H4 (cell line): ENCODE data around the gene GSTM4. TPM values are rescaled to one million over a fixed set of nuclear protein-coding genes. Genes with fewer than 3 reads are reported as not detected.

Experiments used
- DNase-seq: peaks from one replicate; pipeline ENCODE4 v3.0.0-alpha.2; 2015; ENCODE audit warnings: low spot score
- total RNA-seq: library from RNA; depleted of rRNA; stranded (reverse); fragments of >200 nt; shearing (Covaris generic); gene quantifications from 2 replicates; pipeline ENCODE4 v1.2.3, GENCODE V29; 2014

GSTM4 gene
- total RNA-seq, 1 experiment from 2014 or later = 27.2 TPM

GRCh38 chr1:109624201-109625010, 31.5 kb upstream of the GSTM4 start:
- no peak for DNase-seq

DNA sequence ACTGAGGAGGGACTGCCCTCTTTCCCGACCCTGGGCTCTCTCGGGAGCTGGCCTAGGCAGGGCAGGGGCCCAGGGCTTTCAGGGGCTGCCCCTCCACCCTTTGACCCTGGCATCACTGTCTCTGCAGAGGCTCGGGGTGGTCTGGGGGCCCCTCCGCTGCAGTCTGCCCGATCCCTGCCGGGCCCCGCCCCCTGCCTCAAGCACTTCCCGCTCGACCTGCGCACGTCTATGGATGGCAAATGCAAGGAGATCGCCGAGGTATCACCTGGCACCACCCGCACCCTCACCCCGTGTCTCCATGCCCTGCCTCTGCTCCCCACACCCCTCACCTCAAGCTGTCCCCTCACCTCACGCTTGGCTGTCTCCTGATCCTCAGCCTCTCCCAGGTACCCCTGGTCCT, 30.7 kb upstream of the GSTM4 start:
- no peak for DNase-seq

GRCh38 chr1:109625601-109626560, 30.0 kb upstream of the GSTM4 start:
- DNase-seq = no peak

DNA sequence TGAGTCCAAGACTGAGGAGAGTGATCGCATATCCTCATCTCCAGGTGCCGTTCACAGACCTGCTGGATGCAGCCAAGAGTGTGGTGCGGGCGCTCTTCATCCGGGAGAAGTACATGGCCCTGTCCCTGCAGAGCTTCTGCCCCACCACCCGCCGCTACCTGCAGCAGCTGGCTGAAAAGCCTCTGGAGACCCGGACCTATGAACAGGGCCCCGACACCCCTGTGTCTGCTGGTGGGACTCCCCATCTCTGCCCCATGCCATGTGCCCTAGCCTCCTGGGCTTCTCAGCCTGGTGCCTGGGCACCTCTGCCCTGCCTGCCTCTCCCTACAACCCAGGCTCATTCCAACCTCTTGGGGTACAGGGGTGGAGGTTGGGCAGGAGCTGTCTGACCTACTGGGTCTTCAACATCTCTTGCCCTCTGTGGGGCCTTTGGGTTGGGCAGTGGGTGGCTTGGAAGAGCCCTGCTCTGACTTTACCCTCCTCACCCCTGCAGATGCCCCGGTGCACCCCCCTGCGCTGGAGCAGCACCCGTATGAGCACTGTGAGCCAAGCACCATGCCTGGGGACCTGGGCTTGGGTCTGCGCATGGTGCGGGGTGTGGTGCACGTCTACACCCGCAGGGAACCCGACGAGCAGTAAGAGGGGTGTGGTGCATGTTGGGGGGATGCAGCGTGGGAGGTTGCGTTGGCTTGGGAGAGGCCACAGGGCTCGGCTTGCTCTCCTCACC, 29.1 kb upstream of the GSTM4 start:
- DNase-seq = no peak

GRCh38 chr1:109627692-109628399, 28.1 kb upstream of the GSTM4 start:
- no peak for DNase-seq

DNA sequence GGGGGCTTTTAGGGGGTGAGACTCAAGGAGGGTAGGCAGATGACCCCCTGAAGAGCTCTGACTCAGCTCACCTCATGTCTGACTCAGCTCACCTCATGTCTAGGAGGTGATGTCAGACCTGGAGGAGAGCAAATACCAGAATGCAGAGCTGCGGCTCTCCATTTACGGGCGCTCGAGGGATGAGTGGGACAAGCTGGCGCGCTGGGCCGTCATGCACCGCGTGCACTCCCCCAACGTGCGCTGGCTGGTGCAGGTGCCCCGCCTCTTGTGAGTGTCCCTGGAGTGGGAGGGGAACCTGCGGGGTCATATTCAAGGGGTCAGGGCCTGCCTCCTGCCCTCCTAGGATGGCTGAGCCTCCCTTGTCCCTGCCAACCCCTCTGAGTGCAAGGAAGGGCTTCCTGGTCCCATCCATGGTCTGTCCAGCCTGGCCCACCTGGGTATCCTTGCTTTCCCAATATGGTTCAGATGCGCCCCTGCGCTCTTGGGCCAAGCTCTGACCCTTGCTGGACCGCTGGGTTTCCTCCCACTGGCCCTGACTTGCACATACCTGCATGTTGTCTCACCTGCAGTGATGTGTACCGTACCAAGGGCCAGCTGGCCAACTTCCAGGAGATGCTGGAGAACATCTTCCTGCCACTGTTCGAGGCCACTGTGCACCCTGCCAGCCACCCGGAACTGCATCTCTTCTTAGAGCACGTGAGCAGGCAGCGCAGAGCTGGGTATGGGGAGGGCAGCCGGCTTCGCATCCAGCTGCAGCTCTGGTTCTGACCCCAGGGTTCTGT, 27.2 kb upstream of the GSTM4 start:
- no peak for DNase-seq

- DNase-seq = no peak
Measured at GRCh38 chr1:109629372-109630030, 26.4 kb upstream of the GSTM4 start.

DNA sequence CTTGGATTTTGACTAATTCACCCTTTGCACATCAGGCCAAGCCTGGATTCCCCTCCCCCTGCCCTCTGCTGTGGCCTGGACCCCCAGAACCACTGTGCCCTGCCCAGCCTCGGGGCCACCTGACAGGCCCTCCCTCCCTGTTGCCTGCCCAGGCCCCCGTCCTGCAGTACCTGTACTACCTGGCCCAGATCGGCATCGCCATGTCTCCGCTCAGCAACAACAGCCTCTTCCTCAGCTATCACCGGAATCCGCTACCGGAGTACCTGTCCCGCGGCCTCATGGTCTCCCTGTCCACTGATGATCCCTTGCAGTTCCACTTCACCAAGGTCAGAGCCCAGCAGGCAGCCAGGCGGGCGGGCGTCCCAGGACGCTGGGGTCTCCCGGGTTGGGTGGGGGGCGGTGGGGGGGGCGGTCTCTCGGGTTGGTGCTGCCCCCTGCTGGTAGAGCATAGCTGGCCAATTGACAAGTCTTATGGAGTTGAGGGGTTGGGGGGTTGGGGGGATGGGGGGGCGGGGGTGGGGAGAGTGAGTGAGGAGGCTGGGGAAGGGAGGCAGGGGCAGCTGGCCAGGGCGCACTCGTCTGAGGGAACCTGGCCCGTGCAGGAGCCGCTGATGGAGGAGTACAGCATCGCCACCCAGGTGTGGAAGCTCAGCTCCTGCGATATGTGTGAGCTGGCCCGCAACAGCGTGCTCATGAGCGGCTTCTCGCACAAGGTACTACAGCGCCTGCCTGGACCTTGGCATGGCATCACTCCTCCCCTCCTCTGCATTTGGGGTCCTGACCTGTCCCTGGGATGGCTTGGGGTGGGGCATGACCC, 25.6 kb upstream of the GSTM4 start:
- DNase-seq = no peak

DNA sequence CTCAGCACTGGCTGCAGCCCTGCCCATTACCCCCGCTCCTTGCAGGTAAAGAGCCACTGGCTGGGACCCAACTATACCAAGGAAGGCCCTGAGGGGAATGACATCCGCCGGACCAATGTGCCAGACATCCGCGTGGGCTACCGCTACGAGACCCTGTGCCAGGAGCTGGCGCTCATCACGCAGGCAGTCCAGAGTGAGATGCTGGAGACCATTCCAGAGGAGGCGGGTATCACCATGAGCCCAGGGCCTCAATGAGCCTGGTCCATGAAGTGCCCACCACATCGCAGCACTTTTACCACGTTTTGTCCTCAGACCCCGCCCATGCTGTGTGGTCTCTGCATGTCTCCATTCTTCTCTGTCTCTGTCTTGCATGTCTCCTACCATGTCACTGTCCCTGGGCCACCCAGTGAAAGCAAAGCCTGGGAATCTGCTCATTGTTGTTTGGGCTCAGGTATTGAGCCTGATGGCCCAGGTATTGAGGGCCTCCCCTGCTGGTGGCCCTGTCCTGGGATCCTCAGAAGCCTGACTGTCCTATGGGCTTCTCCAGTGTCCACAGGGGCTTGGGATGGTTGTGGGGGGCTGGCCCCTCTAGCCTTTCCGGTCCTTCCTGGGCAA, 24.9 kb upstream of the GSTM4 start:
- DNase-seq = no peak

GRCh38 chr1:109631513-109632505, 24.1 kb upstream of the GSTM4 start:
- DNase-seq = no peak

GRCh38 chr1:109632671-109633346, 23.1 kb upstream of the GSTM4 start:
- no peak for DNase-seq

GRCh38 chr1:109634292-109634691, 21.6 kb upstream of the GSTM4 start:
- no peak for DNase-seq

- DNase-seq = no peak
Measured at GRCh38 chr1:109634771-109635750, 20.8 kb upstream of the GSTM4 start.

GRCh38 chr1:109635862-109636200, 20.1 kb upstream of the GSTM4 start:
- DNase-seq = no peak

DNA sequence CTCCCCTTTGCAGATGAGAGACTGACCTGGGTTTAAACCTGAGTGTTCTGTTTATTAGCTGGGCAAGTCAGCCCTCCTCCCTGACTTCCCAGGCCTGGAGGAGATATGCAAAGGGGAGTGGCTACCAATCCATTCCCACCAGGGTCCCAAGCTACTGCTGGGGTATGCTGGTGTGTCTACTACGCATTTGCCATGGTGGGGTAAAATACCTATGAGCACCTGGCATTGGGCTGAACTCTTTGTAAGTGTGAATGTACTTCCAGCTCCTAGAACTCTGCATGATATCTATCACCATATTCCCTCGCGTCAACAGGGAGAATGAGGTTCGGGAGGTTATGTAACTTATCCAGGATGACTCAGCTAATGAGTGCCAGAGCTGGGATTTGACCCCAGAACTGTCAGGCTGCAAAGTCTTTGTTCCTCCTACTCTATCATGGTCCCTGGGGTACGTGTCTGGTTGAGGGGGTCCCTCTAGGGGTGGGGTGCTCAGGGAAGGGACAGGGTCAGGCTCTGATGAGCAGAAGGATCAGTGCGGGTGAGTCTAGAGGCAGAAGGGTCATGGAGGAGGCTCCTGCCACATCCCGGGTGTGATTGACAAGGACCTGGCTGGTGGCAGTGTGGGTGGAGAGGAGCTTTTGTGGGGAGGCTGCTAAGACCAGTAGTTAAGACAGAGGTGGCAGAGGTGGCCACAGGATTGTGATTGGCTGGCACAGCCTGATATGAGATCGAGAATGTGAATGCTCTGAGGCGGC, 19.5 kb upstream of the GSTM4 start:
- peak; percentile 70 for DNase-seq
